BLaER1 (cell line): Measurements from ENCODE around the gene NTRK2.

Source experiments
- H3K27ac ChIP-seq: shearing (Covaris generic); formaldehyde crosslinking; 2 replicates; pipeline ENCODE4 v1.8.1; 2022
- H3K27me3 ChIP-seq: shearing (Covaris generic); formaldehyde crosslinking; 2 replicates; pipeline ENCODE4 v1.8.1; 2022
- H3K36me3 ChIP-seq: shearing (Covaris generic); formaldehyde crosslinking; 2 replicates; pipeline ENCODE4 v1.8.1; 2022
- H3K4me1 ChIP-seq: shearing (Covaris generic); formaldehyde crosslinking; 2 replicates; pipeline ENCODE4 v1.8.1; 2022
- H3K4me2 ChIP-seq: shearing (Covaris generic); formaldehyde crosslinking; 2 replicates; pipeline ENCODE4 v1.8.1; 2022
- H3K4me3 ChIP-seq: shearing (Covaris generic); formaldehyde crosslinking; 2 replicates; pipeline ENCODE4 v1.8.1; 2022
- H3K9ac ChIP-seq: shearing (Covaris generic); formaldehyde crosslinking; 2 replicates; pipeline ENCODE4 v1.8.1; 2022
- H3K9me3 ChIP-seq: shearing (Covaris generic); formaldehyde crosslinking; 2 replicates; pipeline ENCODE4 v1.8.1; 2022
- H4K20me1 ChIP-seq: shearing (Covaris generic); formaldehyde crosslinking; 2 replicates; pipeline ENCODE4 v1.8.1; 2022
- Cebpa-rat ChIP-seq: shearing (Covaris generic); IDR thresholded peaks from 2 replicates; pipeline ENCODE4 v1.8.1; 2022

The NTRK2 gene

DNA sequence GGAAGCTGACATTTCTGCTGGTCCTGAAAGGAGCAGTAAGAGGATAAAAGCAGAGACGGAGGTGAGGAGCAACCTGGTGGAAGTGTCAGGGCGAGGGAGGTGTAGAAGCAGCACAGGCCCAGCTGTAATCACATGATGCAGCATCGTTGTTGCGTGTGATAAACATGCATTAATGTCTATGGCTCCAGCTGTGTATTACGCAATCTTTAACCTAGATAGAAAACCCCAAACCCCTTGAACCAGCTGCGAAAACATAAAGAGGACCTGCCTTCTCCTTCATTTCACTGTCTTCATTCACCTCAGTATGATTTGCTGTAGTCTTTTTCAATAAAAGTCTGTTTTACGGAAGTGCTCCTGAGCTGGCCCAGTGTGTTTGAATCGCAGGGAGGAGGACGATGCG, 162.9 kb downstream of the NTRK2 start:
- no peak overlapping the region for H3K4me2 ChIP-seq
- H3K9ac ChIP-seq = no peak overlapping the region
- H3K36me3 ChIP-seq = no peaks in the 10 kb centered on the region
- H3K4me3 ChIP-seq = no peak overlapping the region
- H3K27me3 ChIP-seq = no peaks in the 10 kb centered on the region
- no peaks in the 10 kb centered on the region for H3K9me3 ChIP-seq
- no peak overlapping the region for H3K27ac ChIP-seq
- peak; percentile 95 for TF ChIP-seq Cebpa-rat
- H4K20me1 ChIP-seq = no peaks in the 10 kb centered on the region
- no peaks in the 10 kb centered on the region for H3K4me1 ChIP-seq

GRCh38 chr9:84834426-84834825, 164.9 kb downstream of the NTRK2 start:
- no peak overlapping the region for H3K9ac ChIP-seq
- H3K9me3 ChIP-seq = no peaks in the 10 kb centered on the region
- no peaks in the 10 kb centered on the region for H3K36me3 ChIP-seq
- no peaks in the 10 kb centered on the region for H3K27me3 ChIP-seq
- no peak overlapping the region for H3K4me2 ChIP-seq
- H3K4me3 ChIP-seq = no peak overlapping the region
- TF ChIP-seq Cebpa-rat = no peak
- H3K4me1 ChIP-seq = no peaks in the 10 kb centered on the region
- H3K27ac ChIP-seq = no peak overlapping the region
- no peaks in the 10 kb centered on the region for H4K20me1 ChIP-seq

DNA sequence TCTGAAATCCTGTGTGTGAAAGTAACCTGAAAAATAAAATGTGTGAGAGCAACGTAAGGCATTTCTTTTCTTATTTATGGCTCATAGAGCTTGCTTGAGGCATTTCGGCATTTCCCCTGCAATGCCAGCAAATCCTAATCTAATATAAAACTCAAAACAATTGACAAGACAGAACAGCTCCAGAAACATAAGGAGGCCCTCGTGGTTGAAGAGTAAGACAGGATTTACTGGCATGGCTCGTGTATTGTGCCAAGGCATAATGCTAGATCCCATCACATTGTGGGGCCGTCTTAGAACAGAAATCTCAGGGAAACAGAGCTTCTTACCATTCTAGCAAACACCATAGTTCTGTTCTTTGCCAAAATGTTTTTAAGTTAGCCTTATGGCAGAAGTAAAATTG, 166.2 kb downstream of the NTRK2 start:
- H3K27ac ChIP-seq = no peak overlapping the region
- H3K9me3 ChIP-seq = no peaks in the 10 kb centered on the region
- TF ChIP-seq Cebpa-rat = no peak
- no peaks in the 10 kb centered on the region for H4K20me1 ChIP-seq
- H3K4me2 ChIP-seq = no peak overlapping the region
- no peaks in the 10 kb centered on the region for H3K36me3 ChIP-seq
- H3K9ac ChIP-seq = no peak overlapping the region
- no peaks in the 10 kb centered on the region for H3K27me3 ChIP-seq
- no peaks in the 10 kb centered on the region for H3K4me1 ChIP-seq
- no peak overlapping the region for H3K4me3 ChIP-seq

DNA sequence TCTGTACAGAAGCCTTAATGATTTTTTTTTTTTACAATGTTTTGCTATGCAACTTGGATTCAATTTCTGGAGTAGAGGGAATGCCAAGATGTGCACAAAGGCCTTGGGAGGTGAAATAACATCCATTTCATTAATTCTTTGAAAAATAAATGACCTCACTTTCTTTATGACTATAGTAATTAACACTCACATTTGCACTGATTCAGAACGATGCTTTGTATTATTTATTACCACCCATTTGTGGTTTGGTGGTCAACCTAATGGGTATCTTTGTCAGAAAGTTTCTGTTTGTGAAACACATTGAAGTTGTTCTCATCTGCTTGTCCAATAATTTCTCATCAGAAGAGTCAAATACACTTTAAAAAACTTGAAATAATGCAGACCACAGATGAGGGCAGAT, 169.3 kb downstream of the NTRK2 start:
- peaks cover 2% of the 10 kb centered on the region; the same call in 1 of the 2 replicates for H3K4me1 ChIP-seq
- TF ChIP-seq Cebpa-rat = no peak
- no peaks in the 10 kb centered on the region for H3K9me3 ChIP-seq
- H3K4me3 ChIP-seq = no peak overlapping the region
- H3K9ac ChIP-seq = no peak overlapping the region
- no peaks in the 10 kb centered on the region for H3K27me3 ChIP-seq
- H4K20me1 ChIP-seq = no peaks in the 10 kb centered on the region
- H3K36me3 ChIP-seq = no peaks in the 10 kb centered on the region
- no peak overlapping the region for H3K4me2 ChIP-seq
- no peak overlapping the region for H3K27ac ChIP-seq

DNA sequence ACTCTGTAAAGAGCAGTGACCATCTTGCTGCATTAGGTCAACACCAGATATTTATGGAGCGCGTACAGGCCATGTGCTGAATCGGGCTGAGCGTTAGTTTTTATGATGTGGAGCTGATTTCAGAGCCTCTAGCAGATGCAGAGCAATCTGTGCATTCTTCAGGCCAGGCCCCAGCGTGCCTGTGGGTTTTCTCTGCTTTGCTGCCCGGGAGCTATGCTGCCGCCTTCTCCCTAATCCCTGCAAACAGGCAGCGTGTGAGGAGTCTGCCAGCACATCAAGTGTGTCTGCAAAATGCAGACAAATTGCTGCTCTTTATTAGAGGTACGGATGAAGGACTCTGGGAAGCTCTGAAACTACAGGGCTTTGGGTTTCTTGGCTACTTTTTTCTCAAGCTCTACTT, 170.0 kb downstream of the NTRK2 start:
- Histone ChIP-seq H3K4me1 (peaks cover 6% of the 10 kb centered on the region; the same call in 1 of the 2 replicates), H3K4me3 (no peak overlapping the region), H3K9me3 (no peaks in the 10 kb centered on the region), H3K27ac (no peak overlapping the region), H3K27me3 (no peaks in the 10 kb centered on the region), H3K36me3 (no peaks in the 10 kb centered on the region), H4K20me1 (no peaks in the 10 kb centered on the region), H3K9ac (no peak overlapping the region), H3K4me2 (no peak overlapping the region)
- TF ChIP-seq Cebpa-rat = no peak

DNA sequence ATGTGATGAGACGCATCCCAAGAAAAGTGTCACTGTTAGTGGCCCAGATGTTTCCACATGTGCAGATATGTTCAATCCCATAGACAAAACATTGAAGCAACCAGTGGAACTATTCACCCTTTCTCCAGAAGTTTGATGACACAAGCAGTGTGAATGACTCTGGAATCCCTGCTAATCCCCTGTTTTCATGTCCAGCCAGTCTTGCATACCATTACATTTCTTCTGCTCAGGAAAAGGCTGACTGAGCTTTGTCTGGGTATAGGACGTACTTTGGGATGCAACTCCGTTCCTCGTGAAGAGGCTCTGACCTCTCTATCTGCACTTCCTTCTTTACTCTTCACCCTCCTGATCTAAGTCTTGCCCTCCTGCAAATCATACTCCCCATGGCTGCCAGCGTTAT, 172.4 kb downstream of the NTRK2 start:
- TF ChIP-seq Cebpa-rat = no peak
- H4K20me1 ChIP-seq = no peaks in the 10 kb centered on the region

GRCh38 chr9:84843175-84843824, 173.8 kb downstream of the NTRK2 start:
- TF ChIP-seq Cebpa-rat = no peak
- H3K9ac ChIP-seq = no peak overlapping the region
- H3K4me2 ChIP-seq = no peak overlapping the region

More for the DNA sequence above, 172.4 kb downstream of the NTRK2 start:
- H3K27ac ChIP-seq = no peak overlapping the region
- H3K9ac ChIP-seq = no peak overlapping the region
- no peaks in the 10 kb centered on the region for H3K36me3 ChIP-seq
- H3K4me3 ChIP-seq = no peak overlapping the region
- H3K4me1 ChIP-seq = peaks cover 6% of the 10 kb centered on the region; the same call in 1 of the 2 replicates
- no peaks in the 10 kb centered on the region for H3K9me3 ChIP-seq
- no peak overlapping the region for H3K4me2 ChIP-seq
- H3K27me3 ChIP-seq = no peaks in the 10 kb centered on the region

DNA sequence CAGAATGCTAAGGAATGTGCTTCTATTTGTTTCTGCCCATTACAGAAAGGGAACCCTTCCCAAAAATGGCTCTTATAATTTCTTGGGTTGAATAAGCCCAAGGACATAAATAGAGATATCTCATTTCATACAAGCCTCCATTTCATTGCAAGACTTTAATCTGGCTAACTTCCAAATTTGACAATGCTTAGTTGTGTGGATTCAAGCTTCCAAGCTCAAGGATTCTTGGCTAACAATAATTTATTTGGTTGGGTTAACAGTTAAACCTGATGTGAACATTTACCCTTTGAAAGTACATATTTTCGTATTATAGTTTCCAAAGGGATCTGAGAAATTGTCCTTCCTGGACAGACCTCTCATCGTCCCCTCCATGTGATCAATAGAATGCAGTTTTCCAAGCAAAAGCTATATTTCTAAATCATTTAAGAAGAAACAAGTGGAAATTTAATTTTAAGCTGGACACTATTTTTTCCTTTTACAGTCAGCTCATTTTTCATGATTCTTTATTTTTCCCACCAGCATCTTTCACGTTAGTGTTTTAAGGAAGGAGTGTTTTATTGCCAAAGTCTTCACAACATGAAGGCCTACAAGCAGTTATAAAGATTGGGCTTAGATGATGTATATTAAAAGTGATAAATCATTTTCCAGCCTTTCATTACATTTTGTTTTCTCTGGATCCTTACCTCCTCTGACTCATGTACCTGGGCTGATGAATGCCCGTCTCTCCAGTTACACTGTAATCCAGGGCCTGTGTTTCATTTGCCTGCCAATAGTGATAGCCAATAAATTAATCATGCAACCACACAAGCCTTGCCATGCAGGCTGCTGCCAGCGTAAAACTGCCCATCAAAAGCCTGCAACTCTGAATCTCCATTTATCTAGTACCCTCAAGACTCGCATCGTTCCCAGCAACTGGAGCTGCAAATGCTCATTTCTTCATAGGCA, 176.7 kb downstream of the NTRK2 start:
- no peaks in the 10 kb centered on the region for H3K36me3 ChIP-seq
- H3K9ac ChIP-seq = no peak overlapping the region
- peaks cover 6% of the 10 kb centered on the region; the same call in 1 of the 2 replicates for H3K4me1 ChIP-seq
- no peak overlapping the region for H3K27ac ChIP-seq
- no peak overlapping the region for H3K4me2 ChIP-seq
- no peak for TF ChIP-seq Cebpa-rat
- H3K9me3 ChIP-seq = no peaks in the 10 kb centered on the region
- no peaks in the 10 kb centered on the region for H3K27me3 ChIP-seq
- H3K4me3 ChIP-seq = no peak overlapping the region
- no peaks in the 10 kb centered on the region for H4K20me1 ChIP-seq

More at GRCh38 chr9:84843175-84843824, 173.8 kb downstream of the NTRK2 start:
- Histone ChIP-seq H3K4me1 (peaks cover 6% of the 10 kb centered on the region; the same call in 1 of the 2 replicates), H3K4me3 (no peak overlapping the region), H3K27me3 (no peaks in the 10 kb centered on the region), H3K9me3 (no peaks in the 10 kb centered on the region), H3K36me3 (no peaks in the 10 kb centered on the region), H3K27ac (no peak overlapping the region), H4K20me1 (no peaks in the 10 kb centered on the region)

DNA sequence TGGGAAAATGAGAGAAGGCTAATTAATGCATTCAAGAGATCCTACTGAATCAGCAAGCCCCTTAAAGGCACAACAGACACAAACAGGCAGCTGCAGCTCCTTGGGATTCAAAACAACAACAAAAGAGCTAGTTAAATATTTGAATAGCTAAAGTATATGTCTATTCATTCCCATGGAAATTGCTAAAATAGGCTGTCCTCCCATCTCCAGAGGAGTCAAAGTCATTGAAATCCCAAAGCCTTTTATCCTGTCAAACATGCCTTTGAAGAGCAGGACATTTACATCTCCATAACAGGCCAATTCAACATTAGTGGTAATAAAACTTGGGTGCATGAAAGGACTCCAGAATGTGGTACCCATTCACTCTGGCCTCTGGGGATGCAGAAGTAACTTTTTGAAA, 177.4 kb downstream of the NTRK2 start:
- H3K4me1 ChIP-seq = peaks cover 6% of the 10 kb centered on the region; the same call in 1 of the 2 replicates
- H3K4me2 ChIP-seq = no peak overlapping the region
- TF ChIP-seq Cebpa-rat = no peak
- H3K9me3 ChIP-seq = no peaks in the 10 kb centered on the region
- H3K9ac ChIP-seq = no peak overlapping the region
- no peaks in the 10 kb centered on the region for H3K36me3 ChIP-seq
- H3K4me3 ChIP-seq = no peak overlapping the region
- no peak overlapping the region for H3K27ac ChIP-seq
- H4K20me1 ChIP-seq = no peaks in the 10 kb centered on the region
- H3K27me3 ChIP-seq = no peaks in the 10 kb centered on the region

- no peak for TF ChIP-seq Cebpa-rat
Measured at GRCh38 chr9:84849049-84849448, 179.5 kb downstream of the NTRK2 start.

More at GRCh38 chr9:84849049-84849448, 179.5 kb downstream of the NTRK2 start:
- H3K27me3 ChIP-seq = no peaks in the 10 kb centered on the region
- no peak overlapping the region for H3K27ac ChIP-seq
- no peaks in the 10 kb centered on the region for H3K36me3 ChIP-seq
- no peak overlapping the region for H3K9ac ChIP-seq
- H3K9me3 ChIP-seq = no peaks in the 10 kb centered on the region
- H3K4me3 ChIP-seq = no peak overlapping the region
- H3K4me1 ChIP-seq = peaks cover 2% of the 10 kb centered on the region; the same call in 1 of the 2 replicates
- no peak overlapping the region for H3K4me2 ChIP-seq
- no peaks in the 10 kb centered on the region for H4K20me1 ChIP-seq
